Smooth muscle cell (in vitro differentiated cells): ENCODE measurements around the gene OLFML2B. TPM values are rescaled to one million over a fixed set of nuclear protein-coding genes. Genes with fewer than 3 reads are reported as not detected.

Experiments
- DNase-seq: peaks from one replicate; lab custom pipeline; 2025; ENCODE audit not compliant: unreplicated experiment; lab: John Stamatoyannopoulos, UW
- H2AFZ ChIP-seq: fragments of 200-600 bp; sonication (generic); 2 replicates; pipeline ENCODE4 v1.6.0; 2016; ENCODE audit warnings: antibody characterized with exemption, low read depth, mild to moderate bottlenecking
- H3F3A ChIP-seq: fragments of 200-600 bp; sonication (generic); 2 replicates; pipeline ENCODE4 v1.6.0; 2017; ENCODE audit warnings: antibody characterized with exemption, low read depth
- H3K27ac ChIP-seq: fragments of 200-600 bp; sonication (generic); 2 replicates; pipeline ENCODE4 v1.5.1; 2016; ENCODE audit warnings: low read depth, mild to moderate bottlenecking
- H3K27me3 ChIP-seq: fragments of 200-600 bp; sonication (generic); 2 replicates; pipeline ENCODE4 v1.6.1; 2016; ENCODE audit warnings: low read depth, mild to moderate bottlenecking
- H3K36me3 ChIP-seq: fragments of 200-600 bp; sonication (generic); 2 replicates; pipeline ENCODE4 v1.5.1; 2016; ENCODE audit warnings: low read depth
- H3K4me1 ChIP-seq: fragments of 200-600 bp; sonication (generic); 2 replicates; pipeline ENCODE4 v1.5.1; 2016; ENCODE audit warnings: low read depth
- H3K4me2 ChIP-seq: fragments of 200-600 bp; sonication (generic); 2 replicates; pipeline ENCODE4 v1.6.0; 2016; ENCODE audit warnings: mild to moderate bottlenecking
- H3K4me3 ChIP-seq: fragments of 200-600 bp; sonication (generic); 2 replicates; pipeline ENCODE4 v1.5.1; 2016; ENCODE audit warnings: mild to moderate bottlenecking
- H3K79me2 ChIP-seq: fragments of 200-600 bp; sonication (generic); 2 replicates; pipeline ENCODE4 v1.6.0; 2016; ENCODE audit warnings: low read depth, mild to moderate bottlenecking
- H3K9ac ChIP-seq: fragments of 200-600 bp; sonication (generic); 2 replicates; pipeline ENCODE4 v1.6.0; 2016; ENCODE audit warnings: low read depth
- H3K9me3 ChIP-seq: fragments of 200-600 bp; sonication (generic); replicated peaks from 2 replicates; pipeline ENCODE4 v1.5.1; 2016; ENCODE audit warnings: low read depth
- H4K20me1 ChIP-seq: fragments of 200-600 bp; sonication (generic); 2 replicates; pipeline ENCODE4 v1.6.0; 2016; ENCODE audit warnings: low read depth
- CTCF ChIP-seq: fragments of 200-600 bp; sonication (generic); IDR thresholded peaks from 2 replicates; pipeline ENCODE4 v1.5.1; 2017; ENCODE audit warnings: borderline replicate concordance, mild to moderate bottlenecking, antibody characterized with exemption; ENCODE audit not compliant: insufficient read depth, poor library complexity, severe bottlenecking
- WGBS: methylation state at CpG from one replicate; pipeline ENCODE4 v1.1.7; 2016; ENCODE audit warnings: low lambda C conversion rate; 5-methylcytosine and 5-hydroxymethylcytosine counted together
- polyA plus RNA-seq: library from polyadenylated mRNA; unstranded; fragments of >200 nt; fragmentation: Nextera tagmentation; extraction: Ambion mirVana; gene quantifications from 2 replicates; pipeline ENCODE4 v1.2.1, GENCODE V29; 2016
- total RNA-seq: library from RNA; depleted of rRNA; stranded (reverse); fragments of >200 nt; gene quantifications from 2 replicates; pipeline ENCODE4 v1.2.3, GENCODE V29; 2014

OLFML2B gene
- total and polyA plus RNA-seq, 2 experiments from 2014 or later: 5.9 to 9.7 TPM

GRCh38 chr1:161951646-161952045 lies 72.0 kb downstream of the OLFML2B start:
- Histone ChIP-seq H2AFZ (no peak overlapping the region), H3K79me2 (no peaks in the 10 kb centered on the region), H3K4me2 (no peak overlapping the region), H3K4me1 (no peaks in the 10 kb centered on the region), H3K9ac (no peak overlapping the region), H4K20me1 (no peaks in the 10 kb centered on the region), H3K9me3 (no peaks in the 10 kb centered on the region), H3K27me3 (no peaks in the 10 kb centered on the region), H3K4me3 (no peak overlapping the region), H3K27ac (no peak overlapping the region), H3K36me3 (no peaks in the 10 kb centered on the region), H3F3A (no peaks in the 10 kb centered on the region)
- TF ChIP-seq CTCF: no peak
- DNase-seq: no peak
- 30% methylated on average over 1 of the region's 1 CpG for WGBS

- no peak for DNase-seq
- Histone ChIP-seq H3K27ac (no peak overlapping the region), H3K9me3 (no peaks in the 10 kb centered on the region), H3K27me3 (no peaks in the 10 kb centered on the region), H4K20me1 (no peaks in the 10 kb centered on the region), H3K4me2 (no peak overlapping the region), H2AFZ (no peak overlapping the region), H3K79me2 (no peaks in the 10 kb centered on the region), H3K36me3 (no peaks in the 10 kb centered on the region), H3K4me3 (no peak overlapping the region), H3K4me1 (no peaks in the 10 kb centered on the region), H3K9ac (no peak overlapping the region), H3F3A (no peaks in the 10 kb centered on the region)
- no peak for TF ChIP-seq CTCF
- WGBS: 86% methylated on average over 1 of the region's 1 CpG
Observed at GRCh38 chr1:161950377-161950776, 73.3 kb downstream of the OLFML2B start.

GRCh38 chr1:161949548-161949947 lies 74.1 kb downstream of the OLFML2B start:
- WGBS: 85% methylated on average over 2 of the region's 2 CpGs
- H3K4me1 ChIP-seq: no peaks in the 10 kb centered on the region
- DNase-seq: no peak

More at GRCh38 chr1:161949548-161949947, 74.1 kb downstream of the OLFML2B start:
- Histone ChIP-seq H3K79me2 (no peaks in the 10 kb centered on the region), H3K4me3 (no peak overlapping the region), H2AFZ (no peak overlapping the region), H4K20me1 (no peaks in the 10 kb centered on the region), H3K27ac (no peak overlapping the region), H3K27me3 (no peaks in the 10 kb centered on the region), H3K9ac (no peak overlapping the region), H3F3A (no peaks in the 10 kb centered on the region), H3K36me3 (no peaks in the 10 kb centered on the region), H3K9me3 (no peaks in the 10 kb centered on the region), H3K4me2 (no peak overlapping the region)
- TF ChIP-seq CTCF: no peak
